HEK293 (cell line): ENCODE measurements around the gene STARD3.

Experiments used
- CTCF ChIA-PET: fragments of 350-600 bp; formaldehyde crosslinking; extraction: SDS; loops from one replicate; lab custom pipeline; 2021; ENCODE audit warnings: antibody characterized with exemption; lab: Yijun Ruan, JAX
- POLR2A ChIA-PET: fragments of 300-600 bp; formaldehyde crosslinking; extraction: SDS; loops from one replicate; lab custom pipeline; 2020; ENCODE audit warnings: antibody characterized with exemption, inconsistent platforms; lab: Yijun Ruan, JAX
- H3K27ac ChIP-seq: fragments of 200-500 bp; sonication (Bioruptor generic); 2 replicates; pipeline ENCODE4 v1.5.1; 2014; ENCODE audit warnings: low read depth, low read length, control low read depth, inconsistent platforms; ENCODE audit errors: extremely low read depth
- H3K36me3 ChIP-seq, 2 experiments: fragments of 200-500 bp in 1 of 2; sonication (Bioruptor generic) in 1 of 2; 1 replicate in 1 of 2; 2 replicates in 1 of 2; pipeline ENCODE4 v1.5.1; 2014 to 2017; ENCODE audit warnings: inconsistent platforms in 2 of 2, low read length in 2 of 2; ENCODE audit not compliant: control insufficient read depth in 2 of 2, insufficient read depth in 1 of 2
- H3K4me1 ChIP-seq: fragments of 200-500 bp; sonication (Bioruptor generic); 2 replicates; pipeline ENCODE4 v1.5.1; 2014; ENCODE audit warnings: mild to moderate bottlenecking, low read length, inconsistent platforms; ENCODE audit not compliant: control insufficient read depth, insufficient read depth
- H3K4me3 ChIP-seq: 2 replicates; pipeline ENCODE4 v1.5.1; 2011; ENCODE audit warnings: low read depth, mild to moderate bottlenecking, control low read depth, low read length, moderate library complexity
- H3K9me3 ChIP-seq: fragments of 200-500 bp; sonication (Bioruptor generic); 2 replicates; pipeline ENCODE4 v1.5.1; 2014; ENCODE audit warnings: low read depth, low read length, inconsistent platforms; ENCODE audit not compliant: control insufficient read depth, insufficient read depth
- EGR2 ChIP-seq: fragments of 450-650 bp; formaldehyde crosslinking; IDR thresholded peaks from 2 replicates; pipeline ENCODE4 v1.5.1; 2016; ENCODE audit warnings: low read depth, missing biosample characterization, missing genetic modification characterization
- GLIS1 ChIP-seq: fragments of 450-650 bp; formaldehyde crosslinking; IDR thresholded peaks from 2 replicates; pipeline ENCODE4 v1.5.1; 2016; ENCODE audit warnings: missing biosample characterization, missing genetic modification characterization
- GLIS2 ChIP-seq: fragments of 450-650 bp; formaldehyde crosslinking; IDR thresholded peaks from 2 replicates; pipeline ENCODE4 v1.5.1; 2016; ENCODE audit warnings: missing biosample characterization, missing genetic modification characterization
- HIC1 ChIP-seq: fragments of 450-650 bp; formaldehyde crosslinking; IDR thresholded peaks from 2 replicates; pipeline ENCODE4 v1.5.1; 2016; ENCODE audit warnings: missing biosample characterization, missing genetic modification characterization
- KLF1 ChIP-seq: fragments of 450-650 bp; formaldehyde crosslinking; IDR thresholded peaks from 2 replicates; pipeline ENCODE4 v1.5.1; 2016; ENCODE audit warnings: missing biosample characterization, missing genetic modification characterization
- KLF8 ChIP-seq: fragments of 450-650 bp; formaldehyde crosslinking; IDR thresholded peaks from 2 replicates; pipeline ENCODE4 v1.5.1; 2016; ENCODE audit warnings: missing biosample characterization, missing genetic modification characterization
- SCRT2 ChIP-seq: fragments of 450-650 bp; formaldehyde crosslinking; IDR thresholded peaks from 2 replicates; pipeline ENCODE4 v1.5.1; 2016; ENCODE audit warnings: missing biosample characterization, missing genetic modification characterization
- TSHZ1 ChIP-seq: fragments of 450-650 bp; formaldehyde crosslinking; IDR thresholded peaks from 2 replicates; pipeline ENCODE4 v1.5.1; 2016; ENCODE audit warnings: missing biosample characterization, missing genetic modification characterization, borderline replicate concordance
- WT1 ChIP-seq: fragments of 450-650 bp; formaldehyde crosslinking; IDR thresholded peaks from 2 replicates; pipeline ENCODE4 v1.5.1; 2016; ENCODE audit warnings: missing biosample characterization, missing genetic modification characterization
- ZFHX2 ChIP-seq: fragments of 450-650 bp; formaldehyde crosslinking; conservative IDR thresholded peaks from 2 replicates; pipeline ENCODE4 v1.5.1; 2016; ENCODE audit warnings: missing biosample characterization, missing genetic modification characterization
- ZNF10 ChIP-seq: fragments of 450-650 bp; formaldehyde crosslinking; IDR thresholded peaks from 2 replicates; pipeline ENCODE4 v1.5.1; 2017; ENCODE audit warnings: missing biosample characterization, missing genetic modification characterization
- ZNF426 ChIP-seq: fragments of 450-650 bp; formaldehyde crosslinking; IDR thresholded peaks from 2 replicates; pipeline ENCODE4 v1.5.1; 2017; ENCODE audit warnings: missing biosample characterization, missing genetic modification characterization, mild to moderate bottlenecking, inconsistent platforms, moderate library complexity
- ZNF488 ChIP-seq: fragments of 450-650 bp; formaldehyde crosslinking; IDR thresholded peaks from 2 replicates; pipeline ENCODE4 v1.5.1; 2016; ENCODE audit warnings: missing biosample characterization, missing genetic modification characterization
- ZNF645 ChIP-seq: fragments of 450-650 bp; formaldehyde crosslinking; IDR thresholded peaks from 2 replicates; pipeline ENCODE4; 2016; ENCODE audit warnings: missing biosample characterization, missing genetic modification characterization
- ZNF658 ChIP-seq: fragments of 450-650 bp; formaldehyde crosslinking; IDR thresholded peaks from 2 replicates; pipeline ENCODE4; 2016; ENCODE audit warnings: missing biosample characterization, missing genetic modification characterization
- ZNF768 ChIP-seq: fragments of 450-650 bp; formaldehyde crosslinking; IDR thresholded peaks from 2 replicates; pipeline ENCODE4 v1.5.1; 2018; ENCODE audit warnings: missing biosample characterization, mild to moderate bottlenecking, missing genetic modification characterization
- ZNF837 ChIP-seq: fragments of 450-650 bp; formaldehyde crosslinking; IDR thresholded peaks from 2 replicates; pipeline ENCODE4 v1.5.1; 2016; ENCODE audit warnings: missing biosample characterization, missing genetic modification characterization
- TF ChIP-seq, protein P1 (sequence below): fragments of 450-650 bp; formaldehyde crosslinking; IDR thresholded peaks from 2 replicates; pipeline ENCODE4 v1.5.1; 2016; ENCODE audit warnings: missing biosample characterization, missing genetic modification characterization

STARD3 gene

DNA sequence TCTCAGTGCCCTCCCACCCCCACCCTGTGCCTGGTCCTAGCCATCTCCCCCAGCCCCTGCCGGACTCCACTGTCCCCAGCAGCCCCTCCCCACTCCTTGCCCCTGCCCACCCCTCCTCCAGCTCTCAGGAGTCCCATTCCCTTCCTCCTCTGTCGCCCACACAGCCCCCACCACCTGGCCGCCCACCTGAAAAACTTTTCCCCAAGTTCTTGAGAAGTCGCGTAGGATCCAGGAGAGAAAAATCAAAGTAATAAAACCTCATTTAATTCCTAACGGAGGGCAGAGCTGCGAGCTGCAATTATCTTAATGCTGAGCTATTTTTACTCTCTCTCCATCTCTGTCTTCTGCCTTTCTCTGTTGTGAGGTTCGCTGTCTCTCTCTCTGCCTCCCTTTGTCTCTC, 12.6 kb upstream of the STARD3 start:
- POLR2A ChIA-PET, result interaction anchor here (0.6 kb wide), 1 partner anchor 44 kb away, joined by 8 read pairs; the partner anchor contains the start of gene PNMT
- no peak for TF ChIP-seq ZNF837 (tag by site-specific recombination)
- TF ChIP-seq ZFHX2, result peak; percentile 76
- TF ChIP-seq EGR2 (tag by site-specific recombination), result peak; percentile 59
- Histone ChIP-seq H3K36me3 (no peaks in the 10 kb centered on the region), H3K9me3 (no peaks in the 10 kb centered on the region), H3K4me1 (no peaks in the 10 kb centered on the region), H3K4me3 (no peak overlapping the region), H3K27ac (no peak overlapping the region)
- CTCF ChIA-PET, result interaction anchor here (0.7 to 11.8 kb wide), 14 partner anchors 10 to 618 kb away, joined by 3 to 475 read pairs (median 16); partner anchors contain the start of genes CSF3, PNMT, STARD3 and TCAP

GRCh38 chr17:39625198-39625785, 11.7 kb upstream of the STARD3 start:
- no peaks in the 10 kb centered on the region for H3K4me1 ChIP-seq
- CTCF ChIA-PET, result interaction anchor here (0.7 to 11.8 kb wide), 10 partner anchors 10 to 543 kb away, joined by 3 to 475 read pairs (median 73); partner anchors contain the start of genes PNMT, STARD3 and TCAP
- TF ChIP-seq ZNF658 (tag by site-specific recombination) (no peak), KLF1 (tag by site-specific recombination) (peak; percentile 58)
- POLR2A ChIA-PET, result interaction anchor here (3.7 kb wide), 1 partner anchor 12 kb away, joined by 12 read pairs; the partner anchor contains the start of gene STARD3
- H3K4me3 ChIP-seq, result no peak overlapping the region
- no peak overlapping the region for H3K27ac ChIP-seq
- H3K36me3 ChIP-seq, result no peaks in the 10 kb centered on the region
- H3K9me3 ChIP-seq, result no peaks in the 10 kb centered on the region

DNA sequence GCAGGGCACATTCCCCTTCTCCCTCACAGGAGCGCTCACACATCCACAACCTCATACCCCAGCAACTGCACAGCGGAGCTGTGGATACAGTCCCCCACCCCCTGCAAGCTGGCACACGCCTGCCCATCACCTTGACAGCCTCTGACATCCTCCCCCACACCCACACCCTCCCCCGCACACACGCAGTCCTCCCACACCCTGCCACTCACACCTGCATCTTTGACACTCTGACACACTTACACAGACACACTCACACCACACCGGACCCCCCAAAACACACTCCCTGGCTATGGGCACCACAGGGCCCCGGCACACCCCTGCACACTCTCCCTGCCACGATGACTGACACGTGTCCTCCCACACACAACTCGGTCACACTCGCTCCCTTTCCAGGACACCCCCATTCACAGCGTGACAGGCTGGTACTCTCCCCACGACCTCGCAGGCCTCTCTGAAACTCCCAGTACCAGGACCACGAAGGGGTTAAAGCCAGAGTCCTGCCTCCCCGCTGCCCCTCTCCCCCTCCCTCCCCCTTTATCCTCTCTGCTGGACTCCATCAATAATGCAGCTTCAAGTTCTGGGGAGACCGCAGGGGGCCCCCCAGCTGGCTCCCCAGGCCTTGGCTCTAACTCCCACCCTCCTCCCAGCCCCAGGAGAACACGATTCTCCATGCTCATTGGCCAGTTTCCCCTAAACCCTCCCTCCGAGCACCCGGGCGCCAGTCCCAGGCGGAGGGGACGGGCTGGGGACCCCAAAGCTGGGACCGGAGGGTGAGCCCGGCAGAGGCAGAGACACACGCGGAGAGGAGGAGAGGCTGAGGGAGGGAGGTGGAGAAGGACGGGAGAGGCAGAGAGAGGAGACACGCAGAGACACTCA, 10.5 kb upstream of the STARD3 start, which contains the start of gene PPP1R1B:
Gene PPP1R1B (plus strand): TSS at position 782 of the 876 bp plus-strand sequence. CDS start 441 bp downstream, outside the sequence.
- Histone ChIP-seq H3K9me3 (no peaks in the 10 kb centered on the region), H3K36me3 (no peaks in the 10 kb centered on the region), H3K4me1 (0 out of 2 replicates have a peak, but pooled peaks cover under 1% of the 10 kb centered on the region), H3K4me3 (peak within 1 kb of the TSS; percentile 10; the same call in 1 of the 2 replicates), H3K27ac (no peak within 1 kb of the TSS)
- ChIA-PET POLR2A (interaction anchor here (0.6 to 3.7 kb wide), 2 partner anchors 11 to 45 kb away, joined by 3 to 12 read pairs; partner anchors contain the start of gene STARD3), CTCF (interaction anchor here (0.6 to 11.8 kb wide), 7 partner anchors 9 to 420 kb away, joined by 3 to 475 read pairs (median 168); partner anchors contain the start of genes PNMT, STARD3 and TCAP)
- TF ChIP-seq GLIS1 (peak; percentile 87), ZFHX2 (peak; percentile 97), SCRT2 (tag by site-specific recombination) (no peak), KLF8 (tag by site-specific recombination) (no peak), WT1 (tag by site-specific recombination) (no peak), HIC1 (tag by site-specific recombination) (0 out of 2 replicates have a peak, but pooled peaks have one; percentile 23), ZNF488 (no peak), ZNF645 (no peak), ZNF426 (tag by site-specific recombination) (no peak), ZNF10 (tag by site-specific recombination) (no peak), TSHZ1 (tag by site-specific recombination) (no peak; the same call in 1 of the 2 replicates), GLIS2 (tag by site-specific recombination) (0 out of 2 replicates have a peak, but pooled peaks have one; percentile 21), ZNF768 (tag by site-specific recombination) (no peak), EGR2 (tag by site-specific recombination) (peak; percentile 96)
- TF ChIP-seq, protein P1, sequence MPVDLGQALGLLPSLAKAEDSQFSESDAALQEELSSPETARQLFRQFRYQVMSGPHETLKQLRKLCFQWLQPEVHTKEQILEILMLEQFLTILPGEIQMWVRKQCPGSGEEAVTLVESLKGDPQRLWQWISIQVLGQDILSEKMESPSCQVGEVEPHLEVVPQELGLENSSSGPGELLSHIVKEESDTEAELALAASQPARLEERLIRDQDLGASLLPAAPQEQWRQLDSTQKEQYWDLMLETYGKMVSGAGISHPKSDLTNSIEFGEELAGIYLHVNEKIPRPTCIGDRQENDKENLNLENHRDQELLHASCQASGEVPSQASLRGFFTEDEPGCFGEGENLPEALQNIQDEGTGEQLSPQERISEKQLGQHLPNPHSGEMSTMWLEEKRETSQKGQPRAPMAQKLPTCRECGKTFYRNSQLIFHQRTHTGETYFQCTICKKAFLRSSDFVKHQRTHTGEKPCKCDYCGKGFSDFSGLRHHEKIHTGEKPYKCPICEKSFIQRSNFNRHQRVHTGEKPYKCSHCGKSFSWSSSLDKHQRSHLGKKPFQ (tag by site-specific recombination), result no peak
